Activated T-helper 1 cell treated with Interleukin-2 at 50 U/mL for 16 hours (primary cell): ENCODE data around the gene TANGO2.

Source experiments
- DNase-seq: peaks from one replicate; pipeline ENCODE4 v3.0.0-alpha.2; 2020; ENCODE audit warnings: low read depth

The TANGO2 gene

GRCh38 chr22:20087319-20088262, 66.7 kb downstream of the TANGO2 start:
- no peak for DNase-seq

- no peak for DNase-seq
These were observed 67.3 kb downstream of the TANGO2 start for GRCh38 chr22:20088263-20088648.

- DNase-seq: no peak
These were observed 68.5 kb downstream of the TANGO2 start for GRCh38 chr22:20089226-20089976.

GRCh38 chr22:20089977-20090729, 69.2 kb downstream of the TANGO2 start:
- DNase-seq: no peak

- no peak for DNase-seq
These were observed 69.9 kb downstream of the TANGO2 start for GRCh38 chr22:20090730-20091240.

GRCh38 chr22:20091690-20092476, 71.0 kb downstream of the TANGO2 start:
- DNase-seq: no peak

GRCh38 chr22:20092477-20092854, 71.6 kb downstream of the TANGO2 start:
- DNase-seq: no peak

GRCh38 chr22:20093418-20094196, 72.7 kb downstream of the TANGO2 start:
- DNase-seq: no peak

- no peak for DNase-seq
These were observed 73.4 kb downstream of the TANGO2 start for GRCh38 chr22:20094197-20094807.

GRCh38 chr22:20095521-20095920, 74.6 kb downstream of the TANGO2 start:
- no peak for DNase-seq

GRCh38 chr22:20096574-20097420, 75.9 kb downstream of the TANGO2 start:
- DNase-seq: no peak

- DNase-seq: no peak
These were observed 78.3 kb downstream of the TANGO2 start for GRCh38 chr22:20099099-20099711.

- no peak for DNase-seq
These were observed 80.7 kb downstream of the TANGO2 start for GRCh38 chr22:20101638-20102037.

GRCh38 chr22:20102203-20102780, 81.4 kb downstream of the TANGO2 start:
- no peak for DNase-seq

GRCh38 chr22:20105456-20106204, 84.7 kb downstream of the TANGO2 start:
- DNase-seq: no peak

- DNase-seq: no peak
These were observed 85.4 kb downstream of the TANGO2 start for GRCh38 chr22:20106205-20106848.

- no peak for DNase-seq
These were observed 85.9 kb downstream of the TANGO2 start for GRCh38 chr22:20106849-20107237.
